HG02623 (cell line): ENCODE results near the gene ERBB4.
A peak's percentile ranks its signal among the peaks of the same experiment; 100 is the strongest.

ENCODE experiments used
- ATAC-seq: cut with Tn5 transposase; IDR thresholded peaks from one replicate; pipeline ENCODE4 v1.9.1; 2021; ENCODE audit warnings: moderate library complexity; ENCODE audit not compliant: unreplicated experiment

The ERBB4 gene

DNA sequence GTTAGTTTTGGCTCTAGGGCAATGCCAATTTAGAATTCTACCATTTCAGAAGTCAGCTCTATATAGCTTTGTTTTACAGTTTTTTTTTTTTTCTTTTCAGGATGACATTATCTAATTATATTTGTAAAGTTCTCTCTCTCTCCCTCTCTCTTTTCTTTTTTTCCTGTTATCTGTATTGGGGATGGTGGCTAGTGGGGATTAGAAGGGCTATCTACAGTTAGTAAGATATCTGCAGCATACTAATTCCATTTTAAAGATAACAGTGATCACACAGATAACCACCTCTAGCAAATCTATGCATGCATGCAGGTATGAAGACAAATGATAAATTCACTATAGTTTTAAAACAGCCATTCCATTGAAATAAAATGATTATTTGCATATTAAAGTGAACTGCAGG lies 438.9 kb downstream of the ERBB4 start:
- ATAC-seq: no peak

DNA sequence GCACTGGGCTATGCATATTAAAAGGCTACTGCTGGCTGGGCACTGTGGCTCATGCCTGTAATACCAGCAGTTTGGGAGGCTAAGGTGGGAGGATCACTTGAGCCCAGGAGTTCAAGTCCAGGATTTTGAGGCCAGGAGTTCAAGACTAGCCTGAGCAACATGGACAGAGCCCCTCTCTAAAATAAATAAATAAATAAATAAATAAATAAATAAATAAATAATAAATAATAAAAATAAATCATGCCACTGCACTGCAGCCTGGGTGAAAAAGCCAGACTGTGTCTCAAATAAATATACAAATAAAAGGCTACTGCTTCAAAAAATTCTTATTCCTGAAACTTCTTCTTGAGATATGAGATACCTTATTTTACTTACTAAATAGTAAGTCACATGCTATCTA lies 439.6 kb downstream of the ERBB4 start:
- ATAC-seq: no peak

DNA sequence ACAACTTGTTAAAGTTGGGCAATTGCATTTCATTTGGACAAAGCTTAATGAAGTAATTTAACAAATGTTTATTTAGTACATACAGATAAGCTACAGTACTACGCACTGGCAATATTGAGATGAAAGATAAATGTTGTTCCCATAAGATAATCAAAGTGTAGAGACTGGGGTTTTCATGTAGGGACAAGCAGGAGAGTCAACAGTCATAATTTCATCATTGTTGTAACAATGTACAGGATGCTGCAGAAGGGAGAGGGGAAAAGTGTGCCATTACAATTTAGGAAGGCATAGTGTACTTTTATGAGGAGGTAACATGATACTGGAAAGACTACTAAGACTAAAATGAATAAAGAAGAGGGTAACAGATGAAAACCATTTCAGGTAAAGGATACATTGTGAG lies 441.6 kb downstream of the ERBB4 start:
- no peak for ATAC-seq

DNA sequence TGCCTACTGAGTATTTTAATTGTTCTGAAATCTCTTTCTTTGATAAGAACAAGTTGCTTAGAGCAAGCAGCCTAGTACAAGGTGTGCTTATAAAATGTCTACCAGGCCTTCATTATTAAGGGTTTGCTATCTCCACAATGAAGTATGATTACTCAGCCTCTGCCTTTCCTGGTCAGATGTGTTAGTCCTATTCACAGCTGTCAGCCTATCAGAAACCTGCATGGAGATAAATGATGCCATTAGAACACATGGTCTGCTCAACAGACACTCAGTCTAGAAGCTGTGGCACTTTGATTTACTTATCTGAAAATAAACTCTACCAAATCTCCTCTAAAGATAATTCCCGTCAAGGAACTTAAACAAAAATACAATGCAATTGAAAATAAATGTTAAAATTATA lies 448.7 kb downstream of the ERBB4 start:
- no peak for ATAC-seq

DNA sequence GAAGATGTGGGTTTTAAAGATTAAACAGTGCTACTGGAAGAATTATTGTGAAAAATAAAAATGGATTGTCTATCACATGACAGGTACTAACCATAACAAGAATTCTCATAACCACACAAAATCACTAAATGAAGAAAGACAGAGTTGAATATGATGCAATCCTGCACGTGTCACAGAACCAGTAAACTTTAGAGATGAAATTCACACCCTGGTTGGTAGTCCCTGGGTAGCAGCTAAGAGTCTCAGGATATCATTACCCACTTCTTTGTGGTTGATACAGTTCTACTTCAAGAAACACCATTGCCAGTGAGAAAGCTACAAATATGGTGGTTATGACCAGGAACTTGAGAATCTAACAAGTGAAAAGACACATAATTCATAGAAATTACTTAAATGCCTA lies 450.2 kb downstream of the ERBB4 start:
- ATAC-seq: no peak

DNA sequence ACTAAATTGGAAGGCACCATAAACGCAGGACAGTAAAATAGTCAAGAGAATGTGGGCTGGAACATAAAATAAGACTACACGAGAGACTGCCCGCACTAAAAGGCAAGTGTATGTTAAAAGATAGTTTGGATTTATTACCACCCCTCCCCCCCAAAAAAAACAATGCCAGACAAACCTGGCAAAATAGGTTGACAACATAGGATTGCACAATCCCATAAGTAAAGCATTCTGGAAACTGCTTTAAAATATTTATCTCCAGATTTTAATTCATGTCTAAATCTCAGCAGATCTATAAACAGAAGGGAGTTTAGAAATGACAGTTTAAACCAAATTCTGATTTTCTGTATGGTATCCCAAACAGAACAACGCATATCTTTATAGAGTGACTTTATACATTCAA lies 455.1 kb downstream of the ERBB4 start:
- ATAC-seq: no peak

DNA sequence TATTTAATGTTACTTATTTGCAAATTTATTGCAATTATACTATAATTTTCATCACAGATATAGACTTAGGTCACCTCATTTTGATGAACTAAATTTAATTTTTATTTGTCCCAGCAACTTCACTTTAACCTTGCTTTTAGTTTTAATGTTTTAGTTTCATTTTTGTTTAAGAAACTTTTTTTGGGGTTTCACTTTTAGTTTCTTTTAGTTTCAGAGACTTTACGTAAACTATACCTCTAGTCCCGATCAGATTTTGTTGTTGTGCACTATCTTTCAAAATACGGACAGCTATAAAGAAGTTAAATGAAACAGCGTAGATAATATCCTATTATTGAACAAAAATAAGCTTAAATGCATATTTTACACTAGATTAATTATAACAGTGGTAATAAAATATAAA lies 460.5 kb downstream of the ERBB4 start:
- ATAC-seq: peak; percentile 63

DNA sequence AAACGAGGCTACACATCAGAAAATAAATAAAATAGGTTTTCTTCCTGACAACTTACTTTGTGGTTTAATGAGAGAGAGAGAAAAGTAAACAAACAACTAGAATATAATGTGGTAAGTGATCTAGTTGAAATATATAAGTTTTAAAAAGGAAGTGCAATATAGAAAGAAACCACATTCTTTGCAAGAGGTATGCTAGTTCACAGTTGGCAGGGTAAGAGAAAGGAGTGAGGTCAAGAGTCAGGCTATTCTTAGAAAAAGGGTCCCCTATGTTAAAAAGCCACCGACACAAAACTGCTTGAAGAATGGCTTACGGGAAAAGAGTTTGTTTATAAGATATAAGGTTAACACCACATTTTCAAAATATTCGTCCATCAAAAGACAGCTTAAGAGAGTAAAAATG lies 462.1 kb downstream of the ERBB4 start:
- ATAC-seq: no peak

DNA sequence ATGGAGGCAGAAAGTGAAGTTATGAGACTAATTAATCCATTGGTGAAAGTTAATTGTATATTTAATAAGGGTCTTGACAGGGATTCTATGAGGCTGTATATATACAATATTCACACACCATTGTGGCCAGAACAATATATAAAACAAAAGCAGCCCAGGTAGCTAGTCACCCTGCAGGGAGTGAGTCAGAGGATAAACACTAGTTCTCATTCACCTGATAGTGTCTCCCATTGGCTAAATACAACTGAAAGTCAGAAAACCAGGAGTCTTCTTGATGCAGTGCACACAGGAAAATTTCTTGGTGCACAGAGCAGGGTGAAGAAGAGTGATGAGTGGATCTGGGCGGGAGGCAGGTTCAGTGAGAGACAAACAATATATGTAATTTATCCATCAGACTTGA lies 465.2 kb downstream of the ERBB4 start:
- ATAC-seq: no peak

DNA sequence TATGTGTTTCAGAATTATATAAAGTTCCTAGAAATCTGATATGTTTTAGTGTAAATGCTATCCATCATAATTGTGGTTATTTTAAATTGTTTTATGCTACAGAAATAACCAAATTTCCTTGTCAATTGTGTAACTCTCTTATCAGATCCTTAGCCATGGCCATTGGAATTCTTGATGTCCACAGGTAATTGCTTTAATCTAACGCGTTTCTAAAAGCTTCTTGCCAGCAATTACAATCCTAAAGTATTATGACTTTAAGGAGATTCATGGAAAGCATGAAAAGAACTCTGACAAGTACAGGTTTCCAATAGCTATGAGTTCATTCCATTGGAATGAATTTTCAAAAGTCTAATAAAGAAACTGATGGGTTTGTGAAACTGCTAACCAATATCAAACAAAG lies 472.1 kb downstream of the ERBB4 start:
- no peak for ATAC-seq

DNA sequence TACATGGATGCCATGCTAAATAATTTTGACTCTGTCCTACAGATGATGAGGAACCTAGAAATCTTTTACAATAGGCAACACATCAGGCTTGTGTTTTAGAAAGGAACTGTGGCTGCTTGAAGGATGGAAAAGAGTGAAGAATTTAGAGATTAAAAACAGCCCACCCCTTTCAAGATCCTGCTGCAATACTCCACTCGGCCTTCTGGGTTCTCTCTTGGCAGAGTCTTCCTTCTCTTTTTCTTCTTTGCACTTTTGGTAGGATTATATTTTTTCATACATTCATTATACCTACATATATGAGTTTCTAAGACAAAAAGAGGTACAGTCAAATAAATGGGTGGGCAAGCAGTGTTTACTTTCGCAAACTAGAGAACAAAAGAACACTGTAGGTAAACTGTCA lies 474.3 kb downstream of the ERBB4 start:
- no peak for ATAC-seq

DNA sequence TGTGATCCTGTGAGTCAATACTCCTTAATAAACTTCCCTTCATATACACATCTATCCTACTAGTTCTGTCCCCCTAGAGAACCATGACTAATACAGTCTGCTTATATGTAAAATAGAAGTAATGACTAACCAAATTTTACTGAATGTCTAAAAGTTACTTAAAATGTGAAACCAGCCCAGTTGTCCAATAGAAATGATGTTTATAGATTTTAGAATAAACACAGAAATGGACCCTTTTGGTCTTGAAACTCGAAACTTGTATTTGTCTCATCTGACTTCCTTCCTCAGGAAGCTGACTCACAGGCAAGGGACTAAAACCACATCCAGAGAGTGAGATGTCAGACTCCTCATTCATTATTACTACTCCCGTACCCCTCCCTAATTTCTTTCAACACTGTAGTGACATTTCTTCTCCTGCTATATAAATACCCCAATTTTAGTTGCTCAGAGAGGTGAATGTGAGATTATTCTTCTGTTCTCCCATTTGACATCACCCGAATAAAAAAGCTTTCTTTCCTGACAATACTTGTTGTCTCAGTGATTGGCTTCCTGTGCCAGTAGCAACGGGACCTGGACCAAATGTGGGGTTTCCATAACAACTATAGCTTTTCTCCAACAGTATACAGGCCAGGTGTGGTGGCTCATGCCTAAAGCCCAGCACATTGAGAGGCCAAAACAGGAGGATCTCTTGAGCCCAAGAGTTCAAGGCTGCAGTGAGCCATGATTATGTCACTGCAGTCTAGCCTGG lies 486.0 kb downstream of the ERBB4 start:
- ATAC-seq: no peak

DNA sequence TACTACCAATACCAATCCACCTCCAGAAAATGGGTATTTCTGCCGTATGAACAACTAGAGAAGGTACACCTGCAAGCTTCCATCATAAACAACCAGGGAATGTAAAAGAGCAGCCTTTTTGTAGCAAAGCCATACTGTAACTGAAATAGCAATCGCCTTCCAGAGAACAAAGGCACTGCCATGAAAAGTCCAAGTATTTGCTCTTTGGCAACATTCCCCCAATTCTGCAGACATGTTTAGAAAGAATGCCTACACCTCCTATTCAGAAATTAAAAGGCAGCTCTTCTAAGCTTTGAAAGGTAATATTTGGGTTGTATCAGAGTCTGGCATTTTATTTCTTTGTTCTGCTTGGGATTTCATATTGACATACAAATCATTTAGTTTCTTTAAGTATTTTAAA lies 487.7 kb downstream of the ERBB4 start:
- ATAC-seq: no peak

DNA sequence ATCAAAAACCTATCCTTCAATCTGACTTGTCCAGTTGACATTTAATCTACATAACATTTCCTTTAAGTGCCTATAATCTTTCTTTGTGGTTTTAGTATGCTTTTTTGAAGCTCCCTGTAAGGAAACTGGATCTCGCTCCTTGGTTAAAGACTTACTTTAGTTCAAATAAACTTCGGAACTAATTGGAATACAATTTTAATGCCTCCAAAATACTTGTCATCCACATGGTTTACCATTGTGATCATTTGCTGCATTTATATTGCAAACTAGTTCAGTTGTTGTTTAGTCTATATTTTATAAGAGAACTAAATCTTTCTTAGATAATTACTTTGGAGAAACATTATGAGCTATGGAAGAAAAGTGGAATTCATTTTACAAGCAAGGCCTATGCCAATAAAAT lies 496.0 kb downstream of the ERBB4 start:
- ATAC-seq: no peak

DNA sequence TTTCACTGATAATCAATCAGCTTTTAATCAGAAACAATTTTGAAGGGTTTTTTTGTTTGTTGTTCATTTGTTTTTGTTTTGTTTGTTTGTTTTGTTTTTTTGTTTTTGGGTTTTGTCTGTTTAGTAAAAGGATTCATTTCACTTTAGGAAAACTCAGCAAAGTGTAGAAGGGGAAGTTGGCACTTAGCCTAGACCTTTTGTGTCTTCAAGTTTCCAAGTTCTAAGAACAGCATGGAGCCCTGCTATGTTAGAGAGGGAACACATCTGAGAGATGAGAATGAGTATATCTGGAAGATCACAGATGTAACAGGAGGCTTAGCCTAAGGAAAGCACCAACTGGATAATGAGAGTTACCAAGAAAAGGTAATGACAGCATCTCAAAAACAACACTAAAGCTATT lies 501.5 kb downstream of the ERBB4 start:
- no peak for ATAC-seq

DNA sequence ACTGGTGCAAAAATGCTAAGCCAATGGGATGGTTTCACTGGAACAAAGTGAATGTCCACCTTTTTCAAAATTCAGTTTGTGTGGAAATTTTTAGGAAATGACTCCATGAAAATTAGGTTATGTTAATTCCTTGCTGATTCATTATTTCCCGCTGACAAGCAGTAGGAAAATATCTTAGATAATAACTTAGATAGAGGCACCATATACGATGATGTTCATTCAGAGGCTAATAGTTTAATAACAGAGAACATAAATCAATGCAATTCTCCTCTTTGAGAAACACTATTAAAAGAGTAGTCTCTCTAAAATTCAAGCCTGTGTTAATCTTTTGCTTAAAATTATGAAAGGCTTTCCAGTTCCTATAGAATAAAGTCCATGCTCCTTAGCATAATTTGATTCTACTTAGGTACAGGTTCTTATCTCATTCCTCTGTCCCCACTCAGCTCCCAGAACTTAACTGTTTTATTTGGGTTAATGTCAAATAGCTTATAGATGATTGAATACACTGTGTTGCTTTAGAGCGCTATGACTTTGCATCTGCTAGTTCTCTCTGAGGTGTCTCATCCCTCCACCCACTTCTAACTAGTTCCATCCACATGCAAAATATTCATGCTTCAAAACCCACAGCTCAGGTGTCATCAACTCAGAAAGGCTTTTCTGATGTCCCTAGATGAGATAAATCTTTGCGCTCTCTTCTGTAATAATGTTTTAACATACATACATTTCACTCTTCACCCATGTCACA lies 503.6 kb downstream of the ERBB4 start:
- no peak for ATAC-seq

DNA sequence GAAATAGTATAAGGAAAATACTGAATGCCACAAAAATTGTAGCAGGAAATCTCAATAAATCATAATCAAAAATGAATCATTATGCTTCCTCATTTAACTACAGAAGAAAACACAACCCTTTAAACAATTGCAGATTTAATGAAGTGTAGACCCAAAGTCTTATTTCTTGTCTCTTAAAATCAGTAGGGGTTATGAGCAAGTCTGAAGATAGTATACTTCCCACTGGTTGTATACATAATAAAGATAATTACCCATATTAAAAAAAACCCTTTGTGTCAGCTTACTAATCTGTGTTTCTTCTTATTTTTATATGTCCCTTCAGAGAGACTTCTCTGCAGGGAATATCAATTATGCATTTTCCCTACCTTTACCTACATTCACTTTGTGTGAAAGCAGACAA lies 504.7 kb downstream of the ERBB4 start:
- ATAC-seq: no peak

DNA sequence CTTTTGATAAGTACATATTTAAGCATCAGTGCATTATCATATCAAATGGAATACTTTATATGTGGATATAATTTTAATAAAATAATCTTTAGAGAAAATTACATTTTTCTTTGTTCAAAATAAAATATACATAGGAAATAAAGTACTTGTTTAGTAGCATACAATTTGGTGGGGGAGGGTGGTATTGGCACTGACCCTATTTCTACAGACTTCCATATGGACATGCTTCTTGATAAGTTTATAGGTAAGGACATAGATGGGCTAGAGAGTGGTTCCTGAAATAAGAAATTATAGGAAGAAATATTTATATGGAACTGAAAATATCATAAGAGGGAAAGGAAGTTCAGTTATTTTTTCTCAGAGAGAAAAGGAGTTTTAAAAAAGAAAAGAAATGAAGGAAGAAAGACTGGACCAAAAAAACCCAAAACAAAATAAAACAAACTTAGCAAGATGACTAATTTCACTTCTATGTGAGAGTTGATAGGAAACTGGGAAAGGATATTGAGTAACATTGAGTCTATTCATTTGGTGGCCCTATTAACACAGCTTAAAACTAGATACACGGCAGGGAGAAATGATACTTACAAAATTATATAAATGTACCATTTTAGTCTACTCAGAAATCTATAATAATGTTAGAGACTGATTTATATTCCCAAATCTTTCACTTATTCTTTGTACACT lies 505.9 kb downstream of the ERBB4 start:
- ATAC-seq: no peak

DNA sequence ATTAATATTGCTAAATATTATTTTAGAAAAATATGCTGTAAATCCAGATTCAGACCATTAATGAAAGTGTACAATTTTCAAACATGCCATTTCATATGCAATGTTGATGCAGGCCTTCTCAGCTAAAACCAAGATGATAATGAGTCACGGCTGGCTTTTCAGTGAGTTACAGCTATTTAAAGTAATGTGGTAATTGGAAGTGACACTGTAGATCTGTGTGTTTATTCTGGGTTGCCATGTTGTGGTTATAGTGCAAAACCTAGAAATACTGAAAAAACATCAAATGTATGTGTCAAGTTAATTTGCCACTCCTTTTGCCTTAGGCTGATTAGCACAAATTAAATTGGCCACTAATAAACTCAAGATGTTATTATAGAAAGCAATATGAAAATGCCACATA lies 506.6 kb downstream of the ERBB4 start:
- no peak for ATAC-seq

DNA sequence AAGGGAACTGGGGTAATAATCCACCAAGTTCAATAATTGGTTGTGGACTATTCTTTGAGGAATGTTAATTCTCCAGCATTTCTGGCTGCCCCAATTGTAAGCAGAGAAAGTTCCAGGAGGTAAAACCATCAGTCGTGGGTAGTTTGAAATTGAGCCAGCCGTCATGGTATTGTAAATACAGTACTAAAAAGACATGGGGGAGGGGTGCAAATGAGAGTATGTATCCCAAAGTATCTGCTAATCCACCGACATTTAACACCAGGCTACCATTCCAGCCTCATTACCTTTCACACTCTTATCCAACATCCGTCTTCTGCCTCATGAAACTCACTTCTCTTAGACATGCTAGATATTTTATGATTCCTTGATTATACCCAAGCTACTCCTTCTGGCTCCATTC lies 507.9 kb downstream of the ERBB4 start:
- no peak for ATAC-seq

DNA sequence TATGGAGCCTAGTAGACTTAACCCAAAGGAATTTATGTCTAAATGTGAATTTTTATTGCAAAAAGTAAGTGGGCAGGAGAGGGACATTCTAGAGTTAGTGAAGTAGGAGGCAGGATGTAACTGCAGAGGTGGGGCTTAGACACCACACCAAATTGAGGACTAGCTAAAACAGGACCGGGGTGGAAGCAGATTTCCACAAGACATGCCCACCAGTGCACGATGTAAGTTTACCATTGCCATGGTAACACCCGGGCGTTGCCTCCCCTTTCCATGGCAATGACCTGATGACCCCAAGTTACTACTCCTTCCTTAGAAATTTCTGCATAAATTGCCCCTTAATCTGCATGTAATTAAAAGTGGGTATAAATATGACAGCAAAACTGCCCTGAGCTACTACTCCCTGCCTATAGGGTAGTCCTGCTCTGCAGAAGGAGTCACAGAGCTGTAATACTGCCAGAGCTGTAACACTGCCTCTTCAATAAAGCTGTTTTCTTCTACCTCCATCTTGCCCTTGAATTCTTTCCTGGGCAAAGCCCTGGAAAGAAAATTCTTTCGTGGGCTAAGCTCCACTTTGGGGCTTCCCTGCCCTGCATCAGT lies 509.7 kb downstream of the ERBB4 start:
- no peak for ATAC-seq
